Measurements from ENCODE around the gene CDK14.

The CDK14 gene

DNA sequence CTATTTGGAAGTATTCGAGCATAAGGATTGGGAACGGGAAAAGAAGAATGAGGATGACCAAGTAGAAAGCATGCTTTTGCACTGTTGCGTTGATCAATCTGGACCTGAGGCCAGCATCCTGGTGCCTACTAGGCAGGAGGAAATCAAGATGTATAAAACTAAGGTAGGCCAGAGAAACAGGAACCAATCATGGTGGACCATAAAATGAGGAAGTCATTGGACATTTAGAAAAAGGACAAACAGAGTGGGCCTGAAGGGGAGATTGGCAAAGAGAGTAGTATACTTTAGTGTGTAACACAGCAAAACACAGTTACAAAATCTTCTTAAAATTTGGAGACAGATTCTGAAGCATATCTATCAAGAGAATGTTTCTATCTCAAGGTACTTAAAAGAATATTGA, 497.1 kb downstream of the CDK14 start:
- DNase-seq (ENCODE audit: low spot score), result no peak

DNA sequence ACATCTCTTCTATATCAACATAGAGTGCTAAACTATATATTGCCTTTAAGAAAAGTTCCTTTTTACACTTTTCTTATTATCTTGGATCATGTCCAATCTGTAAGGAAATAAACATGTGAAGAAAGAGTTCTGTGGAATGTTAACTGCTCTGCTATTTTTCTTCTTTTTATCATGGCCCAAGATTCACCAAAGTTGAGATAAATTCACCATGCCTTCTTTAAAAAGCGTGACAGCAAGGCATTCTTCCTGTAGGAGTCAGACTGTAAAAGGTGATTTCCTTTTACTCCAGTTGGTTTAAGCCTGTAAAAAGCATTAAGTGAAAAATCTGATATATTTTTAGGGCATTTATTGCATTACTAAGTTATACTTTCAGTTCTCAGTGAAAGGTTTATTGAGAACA, 502.4 kb downstream of the CDK14 start:
- DNase-seq (ENCODE audit: low spot score), result no peak

DNA sequence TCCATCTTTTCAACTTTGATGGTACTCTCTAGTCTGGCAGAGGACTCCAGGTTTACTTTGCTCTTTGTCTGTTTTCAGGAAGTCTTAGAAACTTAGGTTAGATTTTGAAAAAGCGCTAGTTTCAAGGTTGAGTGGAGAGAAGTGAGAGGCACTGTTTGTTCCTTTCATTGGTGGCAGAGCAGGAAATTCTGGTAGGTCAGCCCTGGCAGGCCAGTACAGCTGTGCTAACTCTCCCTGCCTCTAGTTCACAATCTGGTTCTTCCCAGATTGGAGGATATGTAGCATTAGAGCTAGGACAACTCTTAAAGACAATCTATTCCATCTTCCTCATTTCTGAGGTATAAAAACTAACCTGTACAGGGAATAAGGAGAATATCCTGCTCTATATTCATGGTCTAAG, 507.2 kb downstream of the CDK14 start:
- DNase-seq (ENCODE audit: low spot score), result no peak

DNA sequence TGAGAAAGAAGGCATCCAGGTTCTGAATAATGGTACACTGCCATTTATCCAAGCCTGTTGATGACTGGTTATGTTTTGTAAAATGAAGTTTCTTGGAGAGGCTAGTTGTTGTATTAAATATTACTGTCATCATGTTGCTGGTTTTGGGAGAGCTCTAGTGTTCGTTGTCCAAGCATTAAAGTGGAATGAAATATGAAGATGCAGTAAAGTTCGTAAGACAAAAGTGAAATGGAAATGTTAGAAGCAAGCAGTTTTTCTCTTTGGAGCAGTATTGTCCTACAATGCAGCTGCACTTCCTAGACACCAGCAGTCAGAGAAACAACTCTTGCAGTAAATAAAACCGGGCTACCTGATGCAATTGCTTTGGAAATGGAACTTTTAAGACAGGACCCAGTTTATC, 511.3 kb downstream of the CDK14 start:
- DNase-seq (ENCODE audit: low spot score), result no peak

DNA sequence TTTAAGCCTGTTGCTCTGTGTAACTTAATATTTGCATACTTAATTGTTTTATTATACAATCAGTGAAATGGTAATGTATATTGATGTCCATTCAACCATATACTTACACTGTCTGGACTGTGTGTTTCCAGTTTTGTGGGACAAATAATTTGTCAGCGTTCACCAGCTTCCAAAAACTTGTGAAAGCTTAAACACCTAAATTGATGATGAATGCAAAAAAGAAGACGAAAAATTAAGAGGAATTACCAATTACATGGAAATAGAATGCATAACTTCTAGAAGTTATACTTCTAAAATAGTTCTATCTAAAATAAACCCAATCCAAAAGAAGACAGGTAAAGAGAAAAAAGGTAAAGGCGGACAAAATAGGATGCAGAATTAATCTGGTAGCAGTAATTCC, 513.1 kb downstream of the CDK14 start:
- DNase-seq (ENCODE audit: low spot score), result no peak

DNA sequence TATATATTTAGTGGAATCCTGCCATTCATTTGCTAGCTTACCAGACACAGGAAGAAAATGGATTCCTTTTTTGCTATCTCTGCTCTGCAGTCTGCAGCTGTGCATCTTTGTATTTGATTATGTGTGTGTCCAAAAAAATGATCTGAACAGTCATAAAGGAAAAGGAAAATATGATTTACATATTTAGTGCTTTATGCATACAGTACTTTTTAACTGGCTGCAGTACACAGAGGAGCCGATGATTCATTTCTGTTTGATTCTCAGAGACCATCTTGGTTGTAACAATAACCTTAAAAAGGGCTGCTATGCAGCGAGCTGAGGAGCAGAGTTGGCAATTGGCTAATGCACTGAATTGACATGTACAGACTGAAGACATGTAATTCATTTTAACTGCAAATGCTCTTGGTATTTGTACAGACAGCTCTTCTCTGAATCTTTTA, 516.8 kb downstream of the CDK14 start:
- no peak for DNase-seq (ENCODE audit: low spot score)

DNA sequence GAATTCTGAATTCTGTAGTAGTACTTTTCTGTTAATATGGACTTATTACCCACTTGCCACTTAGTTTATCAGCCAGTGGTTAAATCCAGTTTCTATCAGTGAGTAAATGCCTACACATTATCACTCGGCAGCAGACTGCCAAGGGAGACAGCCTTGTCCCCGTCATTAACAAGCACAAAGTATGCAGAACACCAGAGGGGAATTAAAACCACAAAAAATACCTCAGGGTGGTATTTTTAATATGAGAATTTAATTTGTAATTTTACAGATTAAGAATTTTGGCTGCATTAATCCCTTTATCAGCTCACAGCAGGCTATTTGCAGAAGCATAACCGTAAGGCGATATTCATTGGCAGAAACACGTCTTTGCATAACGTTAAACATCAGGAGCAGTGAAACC, 518.1 kb downstream of the CDK14 start:
- no peak for DNase-seq (ENCODE audit: low spot score)

DNA sequence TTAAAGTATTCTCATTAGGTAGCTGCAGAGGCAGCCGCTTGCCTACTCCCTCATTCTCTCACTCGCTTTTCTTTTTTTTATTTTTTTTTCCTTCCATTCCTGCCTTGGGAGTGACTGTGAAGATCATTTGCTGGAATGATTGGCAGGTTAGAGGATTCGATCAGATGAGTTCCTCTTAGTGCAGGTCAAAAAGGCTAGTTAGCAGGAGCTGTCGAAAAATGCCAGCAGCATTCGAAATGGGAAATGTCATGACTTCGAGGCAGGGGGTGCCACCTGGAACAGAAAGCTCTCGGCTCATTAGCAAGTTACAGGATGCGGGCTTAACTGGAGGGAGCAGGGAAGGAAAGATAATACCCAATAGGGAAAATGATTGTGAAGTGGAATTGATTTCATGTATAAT, 530.6 kb downstream of the CDK14 start:
- no peak for DNase-seq (ENCODE audit: low spot score)

DNA sequence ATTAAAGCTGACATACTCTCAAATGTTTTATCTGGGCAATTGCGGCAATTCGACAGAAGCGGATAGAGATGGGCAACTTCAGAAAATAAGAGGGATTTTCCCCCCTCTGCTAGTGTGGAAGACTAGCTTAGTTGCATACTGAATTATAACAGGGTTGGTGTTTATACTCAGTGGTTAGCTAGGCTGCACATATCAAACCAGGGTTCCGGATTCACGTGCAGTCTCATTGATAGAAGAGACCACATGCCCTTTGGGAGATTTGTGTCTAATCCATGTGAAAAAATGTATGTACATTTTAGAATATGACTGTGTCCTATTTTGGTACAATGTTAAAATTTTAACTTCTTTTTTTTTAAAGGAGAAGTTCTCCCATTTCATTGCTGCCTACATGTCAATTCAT, 531.2 kb downstream of the CDK14 start:
- no peak for DNase-seq (ENCODE audit: low spot score)

DNA sequence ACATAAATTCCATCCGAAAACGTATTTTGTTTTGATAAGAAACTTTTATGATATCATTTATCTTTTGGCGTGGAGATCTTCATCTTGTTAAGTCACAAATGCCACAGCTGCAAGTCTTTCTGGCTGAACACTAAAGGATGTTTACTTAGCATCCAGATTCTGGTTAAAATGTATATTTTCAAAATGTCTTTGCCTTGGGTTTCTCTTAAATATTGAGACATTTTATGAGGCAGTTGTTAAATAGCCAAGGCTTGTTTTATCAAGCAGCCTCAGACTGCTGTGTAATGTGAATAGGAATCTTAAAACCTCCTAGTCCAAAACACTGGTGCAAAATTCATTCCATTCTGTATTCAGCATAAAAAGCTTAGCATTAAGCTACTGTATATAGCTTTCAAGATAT, 531.8 kb downstream of the CDK14 start:
- no peak for DNase-seq (ENCODE audit: low spot score)

DNA sequence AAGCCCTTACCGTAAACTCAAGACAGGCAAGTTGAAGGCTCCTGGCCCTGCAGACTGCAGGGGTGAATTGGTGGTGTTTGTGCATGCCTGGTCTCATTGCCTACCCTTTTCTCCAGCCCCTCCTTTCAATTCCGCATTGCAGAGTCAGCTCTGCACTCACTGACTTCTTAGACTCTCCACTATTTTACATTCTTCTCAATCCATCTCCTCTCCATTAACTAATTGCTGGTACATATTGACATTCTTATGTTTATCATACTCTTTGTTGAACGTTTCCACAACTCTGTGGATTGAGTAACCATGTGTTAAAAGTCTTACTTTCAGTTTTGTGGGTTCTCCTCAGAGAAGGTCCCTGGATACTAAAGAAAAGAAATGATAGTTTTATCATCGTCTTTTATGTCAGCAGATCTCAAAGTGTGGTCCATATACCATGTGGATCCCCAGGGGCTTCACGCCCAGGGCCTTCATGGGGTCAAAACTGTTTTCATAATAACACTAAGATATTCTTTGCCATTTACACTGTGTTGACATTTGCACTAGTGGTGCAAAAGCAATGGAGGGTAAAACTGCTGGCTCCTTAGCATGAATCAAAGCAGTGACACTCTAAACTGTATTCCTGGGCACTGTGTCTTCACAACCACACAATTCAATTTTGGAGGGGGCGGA, 532.7 kb downstream of the CDK14 start:
- DNase-seq (ENCODE audit: low spot score), result no peak

DNA sequence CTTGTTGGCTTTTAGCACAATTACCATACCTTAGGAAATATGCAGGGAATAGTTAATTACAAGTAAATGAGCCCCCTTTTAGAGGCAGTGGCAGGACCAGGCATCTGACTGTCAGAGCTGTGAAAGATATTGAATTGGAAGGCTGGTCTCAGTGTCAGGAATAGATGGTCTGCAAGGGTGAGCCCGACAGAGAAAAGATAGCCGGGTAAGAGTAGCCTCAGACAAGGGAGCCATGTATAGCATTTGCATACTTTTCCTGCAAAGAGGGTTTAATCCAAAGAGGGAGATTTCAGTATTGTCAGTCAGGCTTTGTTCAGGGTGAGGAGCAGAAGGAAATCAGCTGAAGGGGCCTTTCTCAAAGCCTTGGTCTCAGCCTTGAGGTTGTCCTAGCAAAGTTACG, 539.2 kb downstream of the CDK14 start:
- no peak for DNase-seq (ENCODE audit: low spot score)

DNA sequence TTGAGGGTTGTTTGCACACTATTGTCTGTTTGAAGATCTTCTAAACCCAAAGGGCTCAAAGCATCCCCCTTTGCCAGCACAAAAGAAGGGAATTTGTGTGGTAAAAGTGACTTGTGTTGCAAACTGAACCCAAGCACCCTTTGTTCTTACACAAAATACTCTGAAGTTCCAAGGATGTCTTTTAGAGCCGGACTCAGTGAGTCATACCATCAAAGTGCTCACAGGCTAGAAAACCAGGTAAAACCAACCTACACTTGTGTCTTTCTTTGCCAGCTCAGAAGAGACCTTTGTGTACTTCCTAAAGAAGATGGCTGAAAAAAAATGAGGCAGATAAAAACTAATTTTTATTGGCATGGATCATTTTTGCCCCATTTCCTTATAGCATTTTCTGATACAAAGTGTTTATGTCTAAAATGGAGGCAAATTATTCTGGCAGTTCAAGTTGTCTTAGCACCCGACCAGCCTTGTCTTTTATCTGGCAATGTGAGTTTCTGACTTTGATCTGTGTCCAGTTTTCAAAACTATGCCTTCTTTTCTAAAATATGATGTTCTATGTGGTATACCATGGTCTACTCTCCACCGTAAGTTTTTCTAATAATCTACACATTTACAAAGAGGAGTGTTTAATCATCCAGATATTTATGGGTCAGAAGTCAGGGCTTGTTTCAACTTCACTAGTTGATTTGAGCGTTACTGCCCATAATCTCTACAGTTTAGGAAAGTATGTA, 539.7 kb downstream of the CDK14 start:
- no peak for DNase-seq (ENCODE audit: low spot score)

DNA sequence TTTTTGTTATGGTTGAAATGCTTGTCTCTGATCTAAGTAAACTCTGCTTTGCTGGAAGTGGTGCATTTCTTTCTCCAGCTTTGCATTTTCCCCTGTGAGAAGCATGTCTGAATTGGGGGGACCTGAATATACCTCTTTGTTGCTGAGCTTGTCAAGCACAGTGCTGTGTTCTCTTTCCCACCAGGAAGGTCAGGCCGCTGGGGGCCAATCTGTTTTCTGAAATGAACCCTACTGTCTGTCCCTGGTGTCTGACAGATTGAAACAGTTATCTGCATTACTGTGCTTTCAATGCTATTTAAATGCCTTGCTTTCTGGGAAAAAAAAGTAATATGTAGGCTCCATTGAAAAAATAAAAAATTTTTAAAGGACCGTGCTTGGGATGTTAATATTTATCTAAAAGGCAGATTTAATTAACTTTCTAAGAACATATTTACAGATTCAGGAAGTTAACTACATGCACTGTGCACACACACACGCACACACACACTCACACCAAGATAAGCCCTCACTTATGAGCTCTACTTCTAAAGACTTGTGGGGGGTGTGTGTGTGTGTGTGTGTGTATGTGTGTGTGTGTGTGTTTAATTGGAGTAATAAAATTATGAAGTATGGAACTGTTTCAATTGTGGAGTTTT, 541.1 kb downstream of the CDK14 start:
- DNase-seq (ENCODE audit: low spot score), result no peak

DNA sequence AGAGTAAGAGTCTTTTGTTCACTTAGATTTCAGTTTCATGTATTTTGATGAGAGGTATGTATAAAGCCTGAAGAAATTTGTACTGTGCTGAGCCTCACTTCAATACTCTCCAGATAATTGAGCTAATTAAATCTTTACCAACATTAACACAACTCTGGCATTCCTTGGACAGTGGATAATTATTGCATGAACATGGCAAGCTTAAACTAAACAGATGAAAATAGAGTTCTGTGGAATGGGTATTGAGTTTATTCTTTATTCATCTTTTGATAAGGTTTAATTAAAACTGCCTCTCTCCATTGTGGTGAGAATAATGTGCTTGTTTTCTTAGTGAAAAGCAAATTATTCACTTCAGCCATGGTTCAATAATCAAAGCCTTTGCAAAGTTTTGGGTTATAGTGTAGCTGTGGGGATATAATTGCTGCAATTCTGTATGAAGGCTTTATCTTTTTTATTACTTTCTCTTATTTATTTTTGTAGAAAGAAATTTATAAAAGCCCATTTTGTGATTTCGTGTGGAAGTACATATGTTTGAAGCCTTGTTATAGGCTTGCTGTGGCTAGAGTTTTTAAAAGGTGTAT, 541.8 kb downstream of the CDK14 start:
- no peak for DNase-seq (ENCODE audit: low spot score)

DNA sequence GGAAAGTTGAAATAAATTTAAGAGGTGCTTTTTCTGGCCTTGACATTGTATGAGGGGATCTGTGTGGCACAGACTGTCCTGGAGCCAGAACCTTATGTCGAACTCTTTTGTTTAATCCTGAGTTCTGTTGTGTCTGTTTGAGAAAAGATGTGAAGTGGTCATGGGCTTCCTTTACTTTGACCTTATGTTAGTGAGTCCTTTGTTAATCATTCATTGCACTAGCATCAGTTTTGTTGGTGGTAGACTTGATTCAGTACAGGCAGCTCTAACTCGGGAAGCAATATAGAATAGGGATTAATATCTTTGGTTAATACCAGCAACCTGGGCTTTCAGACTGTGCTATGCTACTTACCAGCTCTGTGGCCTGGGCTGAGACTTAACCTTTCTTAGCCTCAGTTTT, 544.2 kb downstream of the CDK14 start:
- DNase-seq (ENCODE audit: low spot score), result no peak

DNA sequence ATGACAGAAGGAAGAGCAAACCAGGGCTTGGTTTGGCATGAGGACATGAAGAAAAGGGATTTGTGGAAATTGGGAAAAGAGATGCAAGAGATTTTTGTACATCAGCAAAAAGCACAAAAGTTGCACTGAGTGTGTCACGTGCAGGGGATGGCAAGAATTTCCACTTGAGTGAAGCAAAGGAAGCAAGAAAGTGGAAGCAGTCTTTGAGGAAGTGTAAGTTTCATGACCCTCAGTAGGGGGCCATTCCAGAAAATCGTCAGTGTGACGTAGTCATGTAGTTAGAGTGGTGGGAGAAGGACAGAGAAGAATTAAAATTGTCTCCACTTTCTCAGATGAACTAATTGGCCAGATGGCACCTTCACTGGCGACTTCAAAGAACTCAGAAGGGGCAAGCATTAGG, 544.9 kb downstream of the CDK14 start:
- DNase-seq (ENCODE audit: low spot score), result no peak

DNA sequence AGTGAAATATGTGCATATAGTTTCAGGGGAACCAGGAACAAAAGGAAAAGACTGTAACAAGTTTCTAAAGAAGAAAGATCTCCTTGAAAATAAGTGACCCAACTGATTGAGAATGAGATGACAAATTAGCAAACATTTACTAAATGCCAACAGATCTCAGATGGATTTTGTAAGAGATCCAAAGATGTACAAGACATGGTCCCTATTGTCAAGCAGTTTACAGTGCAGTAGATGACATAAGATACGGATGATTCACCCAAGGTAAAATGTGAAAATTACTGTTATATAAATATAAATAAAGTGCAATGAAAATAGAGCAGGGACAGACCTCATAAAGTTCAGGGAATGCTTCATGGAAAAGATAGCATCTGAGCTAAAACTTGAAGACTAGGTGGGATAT, 546.6 kb downstream of the CDK14 start:
- DNase-seq (ENCODE audit: low spot score), result no peak

DNA sequence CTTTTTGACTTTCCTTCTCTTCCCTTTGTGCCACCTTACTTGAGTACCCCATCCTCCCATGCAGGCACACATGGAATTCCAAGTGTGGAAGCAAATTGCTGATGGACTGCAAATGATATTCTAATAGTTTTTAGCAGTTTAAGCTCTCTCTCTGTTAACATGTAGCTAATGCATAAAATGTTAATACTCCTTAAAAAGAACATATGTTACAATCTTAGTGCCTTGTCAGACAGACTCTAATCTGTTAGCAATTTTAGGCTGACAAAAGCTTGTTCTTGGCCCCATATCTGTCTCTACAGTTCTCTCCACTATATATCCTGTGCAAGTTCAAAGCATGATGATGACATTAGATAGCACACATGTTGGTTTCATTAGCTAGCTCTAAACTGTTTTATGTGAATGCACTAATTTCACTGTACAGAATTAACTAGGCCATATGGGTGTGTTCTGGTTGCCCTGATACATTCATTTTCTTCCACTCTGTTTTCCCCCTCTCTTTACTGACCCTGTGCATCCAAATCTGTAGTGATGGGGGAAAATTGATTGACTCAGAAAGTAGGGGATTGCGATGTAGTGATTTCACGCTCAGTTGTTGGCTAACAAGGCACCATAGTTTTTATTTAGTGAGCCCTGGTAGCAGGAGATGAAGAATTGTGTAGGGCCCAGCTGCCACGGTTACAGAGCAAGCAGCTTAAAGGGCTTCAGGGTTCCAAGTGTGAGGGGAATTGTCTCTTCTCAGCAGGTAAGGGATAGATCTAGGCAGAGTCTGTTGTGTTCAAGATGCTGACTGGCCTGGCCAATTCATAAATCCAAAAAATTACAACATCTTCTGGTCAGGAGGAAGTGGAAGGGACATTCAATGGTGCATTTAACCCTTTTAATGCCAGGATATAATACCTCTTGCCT, 553.5 kb downstream of the CDK14 start:
- DNase-seq (ENCODE audit: low spot score), result no peak

DNA sequence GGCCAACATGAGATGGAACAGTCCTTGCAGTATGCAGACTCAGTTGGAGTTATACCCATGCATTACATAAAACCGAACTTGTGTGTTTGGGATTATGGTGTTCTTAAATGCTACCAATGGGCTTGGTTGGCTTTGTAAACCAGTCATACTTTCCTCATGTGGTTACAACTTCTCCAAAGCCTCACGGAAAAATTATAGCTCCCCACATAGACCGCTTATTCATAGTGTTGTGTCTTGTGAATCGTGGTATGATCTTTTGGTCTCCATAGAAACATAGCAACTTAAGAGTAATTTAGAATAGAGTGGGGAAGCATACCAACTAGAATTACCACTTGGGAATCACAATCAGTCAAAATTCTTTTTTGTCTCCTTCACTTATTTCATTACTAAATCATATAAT, 555.8 kb downstream of the CDK14 start:
- no peak for DNase-seq (ENCODE audit: low spot score)

DNA sequence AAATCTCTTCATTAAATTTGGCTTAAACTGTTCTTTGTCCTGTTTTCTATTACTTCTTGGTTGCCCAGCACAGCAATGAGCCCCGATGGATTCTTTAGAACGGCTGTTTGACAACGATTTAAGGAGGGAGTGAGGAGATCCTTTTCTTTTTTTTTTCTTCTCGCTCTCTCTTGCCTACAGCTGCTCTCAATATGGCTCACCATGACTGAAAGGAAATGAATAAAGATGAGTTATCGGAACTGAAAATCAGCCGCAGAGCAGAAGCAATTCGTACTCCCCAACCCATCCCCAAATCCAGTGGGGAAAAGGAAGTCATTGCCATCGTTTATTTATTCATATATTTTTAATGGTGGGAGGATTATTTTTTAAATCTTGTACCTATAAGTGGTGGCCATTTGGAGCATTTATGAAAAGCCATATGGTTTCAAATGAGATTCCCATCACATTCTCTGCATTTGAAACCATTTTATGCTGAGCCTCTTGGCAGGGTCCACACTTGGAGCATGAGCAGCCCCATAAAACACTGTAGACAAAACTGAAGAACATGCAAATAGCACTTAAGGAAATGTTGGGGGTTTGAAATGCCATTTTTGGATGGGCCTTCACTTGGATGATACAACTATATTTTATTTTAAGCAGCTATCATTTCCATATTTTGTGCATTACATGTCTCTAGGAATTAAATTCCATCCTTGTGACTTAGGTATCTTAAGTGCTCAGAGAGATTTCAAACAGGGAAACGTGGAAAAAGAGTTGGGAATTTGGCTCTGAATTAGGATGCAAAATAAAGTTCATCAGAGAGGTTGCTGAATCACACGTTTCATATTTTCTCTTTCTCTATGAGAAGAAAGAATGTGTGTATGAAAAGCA, 560.4 kb downstream of the CDK14 start:
- no peak for DNase-seq (ENCODE audit: low spot score)

Data from RKO (cell line).